ENCODE results near the gene METTL9.
"Not testable (repeated sequence)": the region's sequence is repeated elsewhere in the genome, so short reads cannot be mapped to it uniquely, and the experiment has no call there.

METTL9 gene

DNA sequence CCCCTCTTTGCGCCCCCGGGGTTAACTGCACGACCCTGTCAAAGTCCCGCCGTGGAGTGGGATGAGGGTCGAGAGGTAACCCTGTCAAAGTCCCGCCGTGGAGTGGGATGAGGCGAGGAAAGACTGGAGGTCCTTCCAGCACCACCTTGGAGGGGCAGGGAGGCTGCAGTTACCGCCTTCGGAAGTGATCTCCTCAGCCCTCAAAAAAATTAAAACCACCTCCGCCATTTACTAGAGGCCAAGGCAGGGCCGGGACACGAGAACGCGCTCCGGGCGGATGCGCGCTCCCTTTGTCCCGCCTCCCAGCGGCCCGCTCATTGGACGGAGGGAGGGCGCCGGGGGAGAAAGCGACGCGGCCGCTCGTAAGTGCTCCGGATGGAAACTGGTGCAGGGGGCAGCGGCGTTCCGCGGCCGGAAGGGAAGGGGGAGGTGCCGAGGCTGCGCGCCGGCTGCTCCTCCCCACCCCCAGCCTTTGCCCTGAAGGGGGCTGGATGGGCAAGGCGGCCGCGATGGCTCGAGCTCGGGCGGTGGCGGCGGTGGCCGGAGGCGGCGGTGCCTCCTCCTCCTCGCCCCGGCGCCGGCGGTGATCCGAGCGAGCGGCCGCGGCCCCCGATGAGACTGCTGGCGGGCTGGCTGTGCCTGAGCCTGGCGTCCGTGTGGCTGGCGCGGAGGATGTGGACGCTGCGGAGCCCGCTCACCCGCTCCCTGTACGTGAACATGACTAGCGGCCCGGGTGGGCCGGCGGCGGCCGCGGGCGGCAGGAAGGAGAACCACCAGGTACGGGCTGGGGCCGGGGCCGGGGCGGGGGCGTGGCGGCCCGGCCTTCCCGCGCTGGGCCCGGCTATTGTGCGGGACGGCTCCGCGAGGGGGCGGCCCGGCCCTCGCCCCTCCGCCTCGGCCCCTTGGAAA lies at the start of gene METTL9:
Gene METTL9 (plus strand): TSS at position 456 of the 909 bp plus-strand sequence. CDS start 157 bp downstream, at position 613.
- peak; percentile 71 for DNase-seq (ENCODE audit: low read depth)

- not testable (repeated sequence) for DNase-seq (ENCODE audit: low read depth)
Measured at GRCh38 chr16:21549975-21550374, 49.4 kb upstream of the METTL9 start.

DNA sequence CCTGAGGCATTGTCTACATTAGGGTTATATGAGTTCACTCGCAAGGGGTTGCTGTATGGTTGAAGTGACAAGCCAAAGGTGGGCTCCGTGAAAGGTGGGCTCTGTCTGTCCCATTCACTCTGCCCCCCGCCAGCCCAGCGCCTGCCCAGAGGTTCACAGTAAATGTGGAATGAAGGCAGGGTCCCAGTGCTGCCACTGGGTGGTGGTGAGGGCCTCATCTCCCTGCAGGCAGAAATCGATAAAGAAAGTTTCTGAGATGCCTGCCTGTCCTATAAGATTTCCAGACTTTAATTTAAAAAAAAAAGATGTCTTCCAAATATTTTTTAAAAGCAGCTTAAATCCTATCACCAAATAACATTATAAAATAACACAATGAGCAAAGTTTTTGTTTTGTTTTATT lies 48.9 kb upstream of the METTL9 start:
- DNase-seq (ENCODE audit: low read depth) = not testable (repeated sequence)

DNA sequence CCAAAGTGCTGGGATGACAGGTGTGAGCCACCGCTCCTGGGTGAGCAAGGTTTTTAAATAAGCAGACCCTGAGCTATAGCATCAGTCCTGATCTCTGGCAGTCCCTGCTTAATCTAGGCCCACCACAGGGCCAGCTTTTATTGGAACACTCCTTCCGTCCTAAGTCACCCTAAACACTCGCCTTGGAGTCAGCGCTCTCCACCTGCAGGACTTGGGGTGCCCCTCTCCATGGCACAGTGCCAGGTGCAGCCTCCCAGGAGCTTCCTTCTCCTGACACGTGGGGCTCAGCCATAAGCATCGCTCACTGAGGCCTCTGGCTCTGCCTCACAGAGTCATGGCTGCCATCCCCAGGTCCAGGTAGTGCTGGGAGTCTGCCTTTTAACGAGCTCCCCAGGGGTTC lies 48.3 kb upstream of the METTL9 start:
- not testable (repeated sequence) for DNase-seq (ENCODE audit: low read depth)

- not testable (repeated sequence) for DNase-seq (ENCODE audit: low read depth)
Measured at GRCh38 chr16:21551600-21551999, 47.8 kb upstream of the METTL9 start.

DNA sequence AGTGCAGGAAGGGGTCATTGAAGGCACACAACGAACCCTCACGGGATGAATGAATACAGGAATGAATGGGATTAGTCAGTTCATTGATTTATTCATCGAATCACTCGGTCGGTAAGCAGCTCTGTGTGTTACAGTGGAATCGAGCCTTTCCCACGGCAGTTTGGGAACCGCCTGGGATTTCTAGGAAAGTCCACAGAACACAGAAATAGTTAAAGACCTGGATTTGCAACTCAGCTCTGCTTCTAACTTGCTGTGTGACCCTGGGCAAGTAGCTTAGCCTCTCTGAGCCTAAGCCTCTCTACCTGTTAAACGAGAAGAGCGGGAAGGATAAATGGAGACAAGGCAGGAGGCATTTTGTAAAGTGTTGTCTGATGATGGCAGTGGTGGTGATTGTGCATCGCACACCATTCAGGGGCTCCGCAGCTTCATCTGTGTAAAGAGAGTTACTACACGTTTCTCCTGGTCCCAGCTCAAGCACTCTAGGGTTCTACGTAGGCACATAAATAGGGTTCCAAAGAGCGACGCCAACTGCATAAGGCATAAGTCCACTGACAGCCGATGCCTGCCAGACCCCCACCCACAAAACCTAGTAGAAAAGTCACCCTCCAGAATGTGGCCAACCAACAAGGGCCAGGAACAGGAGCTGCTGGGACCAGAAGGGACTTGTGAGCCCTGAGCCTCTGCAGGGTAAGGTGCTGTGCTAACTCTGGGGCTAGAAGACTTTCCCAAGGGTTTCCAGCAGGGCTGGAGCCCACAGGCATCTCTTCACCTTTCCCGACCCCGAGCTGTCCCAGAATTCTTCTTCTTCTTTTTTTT lies 45.7 kb upstream of the METTL9 start:
- DNase-seq (ENCODE audit: low read depth) = not testable (repeated sequence)

GRCh38 chr16:21554795-21555585 lies 44.4 kb upstream of the METTL9 start:
- DNase-seq (ENCODE audit: low read depth) = peak; percentile 33

DNA sequence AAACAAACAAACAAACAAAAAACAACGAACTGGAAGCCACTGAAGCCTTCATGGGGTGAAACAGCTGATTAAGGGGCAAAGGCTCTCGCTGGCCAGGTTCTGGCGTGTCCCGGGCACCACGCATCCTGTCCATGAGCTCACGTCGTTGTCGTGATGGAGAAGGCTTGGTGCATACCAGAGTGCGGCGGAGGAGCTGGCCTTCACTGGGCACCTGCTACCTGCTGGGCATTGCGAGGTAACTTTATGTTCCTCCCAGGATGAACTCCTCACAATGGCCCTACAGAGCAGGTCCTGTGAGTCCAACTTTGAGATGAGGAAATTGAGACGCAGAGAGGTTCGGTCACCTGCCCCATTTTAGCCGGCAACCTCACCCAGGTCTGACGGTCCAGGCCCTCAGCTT lies 43.8 kb upstream of the METTL9 start:
- not testable (repeated sequence) for DNase-seq (ENCODE audit: low read depth)

DNA sequence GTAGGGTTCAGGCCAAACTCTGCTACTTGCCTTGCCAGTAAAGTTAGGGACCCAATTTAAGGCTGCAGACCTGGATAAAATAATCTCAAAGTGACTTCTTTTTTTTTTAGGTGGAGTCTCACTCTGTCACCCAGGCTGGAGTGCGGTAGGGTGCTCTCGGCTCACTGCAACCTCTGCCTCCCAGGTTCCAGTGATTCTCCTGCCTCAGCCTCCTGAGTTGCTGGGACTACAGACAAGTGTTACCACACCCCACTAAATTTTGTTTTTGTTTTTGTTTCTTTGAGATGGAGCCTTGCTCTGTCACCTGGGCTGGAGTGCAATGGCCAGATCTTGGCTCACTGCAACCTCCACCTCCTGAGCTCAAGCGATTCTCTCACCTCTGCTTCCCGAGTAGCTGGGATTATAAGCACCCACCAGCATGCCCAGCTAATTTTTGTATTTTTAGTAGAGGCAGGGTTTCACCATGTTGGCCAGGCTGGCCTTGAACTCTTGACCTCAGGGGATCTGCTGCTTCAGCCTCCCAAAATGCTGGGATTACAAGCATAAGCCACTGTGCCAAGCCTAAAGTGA lies 43.3 kb upstream of the METTL9 start:
- not testable (repeated sequence) for DNase-seq (ENCODE audit: low read depth)

GRCh38 chr16:21556651-21557241 lies 42.6 kb upstream of the METTL9 start:
- not testable (repeated sequence) for DNase-seq (ENCODE audit: low read depth)

DNA sequence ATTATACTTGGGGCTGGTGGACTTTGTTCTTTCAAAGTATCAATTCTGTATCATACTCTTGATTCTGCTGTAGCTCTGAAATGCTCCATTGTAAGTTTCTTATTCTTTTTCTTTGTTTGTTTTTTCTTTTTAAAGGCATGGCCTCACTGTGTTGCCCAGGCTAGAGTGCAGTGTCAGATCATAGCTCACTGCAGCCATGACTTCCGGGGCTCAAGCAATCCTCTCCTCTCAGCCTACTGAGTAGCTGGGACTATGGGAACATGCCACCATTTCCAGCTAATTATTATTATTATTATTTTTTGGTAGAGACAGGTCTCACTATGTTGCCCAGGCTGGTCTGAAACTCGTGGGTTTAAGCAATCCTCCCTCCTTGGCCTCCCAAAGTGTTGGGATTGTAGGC lies 38.9 kb upstream of the METTL9 start:
- no peak for DNase-seq (ENCODE audit: low read depth)

GRCh38 chr16:21563676-21564075 lies 35.7 kb upstream of the METTL9 start:
- no peak for DNase-seq (ENCODE audit: low read depth)

- not testable (repeated sequence) for DNase-seq (ENCODE audit: low read depth)
Measured at GRCh38 chr16:21564367-21564766, 35.0 kb upstream of the METTL9 start.

DNA sequence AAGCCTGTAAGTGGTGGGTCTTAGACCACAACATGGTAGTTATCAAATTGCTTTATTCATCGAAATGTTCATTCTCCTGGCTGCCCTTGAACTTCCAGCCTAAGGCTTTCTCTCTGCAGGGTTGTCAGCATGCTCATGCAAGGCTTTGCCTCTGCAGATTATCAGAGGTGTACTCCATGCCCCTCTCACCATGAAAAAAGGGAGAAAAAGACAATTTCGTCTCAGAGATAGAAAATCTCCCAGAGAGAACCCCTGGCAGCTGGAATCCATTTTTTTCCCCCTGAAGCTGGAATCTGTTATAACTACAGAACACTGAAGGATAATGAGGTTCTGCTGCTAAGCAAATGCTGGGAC lies 33.9 kb upstream of the METTL9 start:
- no peak for DNase-seq (ENCODE audit: low read depth)

DNA sequence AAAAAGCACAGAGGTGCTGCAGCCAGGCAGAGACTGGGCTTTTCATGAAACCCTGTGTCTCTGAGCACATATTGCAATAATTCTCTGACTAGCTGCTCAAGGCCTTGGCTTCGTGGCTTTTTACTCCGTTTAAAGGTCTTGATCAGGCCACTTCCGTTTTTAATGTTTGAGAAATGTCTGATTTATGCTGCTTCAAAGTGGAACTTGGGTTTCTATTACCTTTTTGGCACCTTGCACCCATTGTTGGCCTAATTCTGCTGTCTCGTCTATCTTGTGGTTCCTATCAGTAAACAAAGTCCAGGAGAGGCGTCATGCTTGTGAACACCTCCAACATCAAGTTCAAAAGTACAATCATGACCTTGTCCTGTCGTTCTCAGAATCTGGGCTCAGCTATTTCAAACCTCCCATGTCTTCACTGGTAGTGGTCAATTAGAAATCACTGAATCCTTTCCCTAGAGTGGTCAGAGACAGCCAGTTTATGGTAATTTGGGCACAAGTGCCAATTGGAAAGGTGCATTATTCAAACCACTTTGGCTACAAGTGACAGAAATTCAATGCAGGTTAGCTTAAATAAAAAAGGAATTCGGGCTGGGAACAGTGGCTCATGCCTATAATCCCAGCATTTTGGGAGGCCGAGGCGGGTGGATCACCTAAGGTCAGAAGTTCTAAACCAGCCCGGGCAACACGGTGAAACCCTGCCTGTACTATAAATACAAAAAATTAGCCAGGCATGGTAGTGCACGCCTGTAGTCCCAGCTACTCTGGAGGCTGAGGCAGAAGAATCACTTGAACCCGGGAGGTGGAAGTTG lies 33.3 kb upstream of the METTL9 start:
- no peak for DNase-seq (ENCODE audit: low read depth)

DNA sequence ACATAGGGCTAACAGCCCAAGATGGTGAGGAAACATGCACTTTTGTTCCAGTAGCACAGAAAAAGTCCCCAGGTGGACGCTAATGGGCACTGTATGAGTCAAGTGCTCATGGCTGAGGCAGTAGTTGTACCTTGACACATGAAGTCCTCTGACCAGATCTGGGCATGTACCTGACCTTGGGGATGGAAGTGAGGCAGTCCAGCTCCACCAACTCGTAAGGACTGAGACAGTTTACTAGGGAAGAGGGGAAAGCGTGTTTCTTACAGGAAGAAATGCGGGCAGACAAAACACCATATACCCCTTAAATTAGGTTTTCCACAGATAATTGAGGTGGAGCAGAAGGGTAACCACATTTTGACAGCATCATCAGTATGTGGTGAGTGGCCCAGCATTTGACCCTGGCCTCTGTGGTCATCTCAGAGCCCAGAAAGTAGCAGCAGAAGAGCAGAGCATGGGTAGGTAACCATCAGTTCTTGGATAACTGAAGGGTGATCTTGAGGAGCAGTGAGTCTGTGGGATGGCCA lies 32.4 kb upstream of the METTL9 start:
- no peak for DNase-seq (ENCODE audit: low read depth)

DNA sequence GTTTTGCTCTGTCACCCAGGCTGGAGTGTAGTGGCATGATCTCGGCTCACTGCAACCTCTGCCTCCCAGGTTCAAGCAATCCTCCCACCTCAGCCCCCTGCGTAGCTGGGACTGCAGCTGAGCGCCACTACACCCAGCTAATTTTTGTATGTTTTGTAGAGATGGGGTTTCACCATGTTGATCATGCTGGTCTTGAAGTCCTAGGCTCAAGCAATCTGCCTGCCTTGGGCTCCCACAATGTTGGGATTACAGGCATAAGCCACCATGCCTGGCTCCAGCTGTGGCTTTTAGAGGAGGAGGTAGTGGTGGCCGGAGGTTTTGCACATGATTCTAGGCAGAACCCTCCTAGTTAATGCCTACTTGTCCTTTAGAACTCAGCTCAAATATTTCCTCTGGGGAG lies 31.9 kb upstream of the METTL9 start:
- not testable (repeated sequence) for DNase-seq (ENCODE audit: low read depth)

GRCh38 chr16:21568502-21569189 lies 30.7 kb upstream of the METTL9 start:
- DNase-seq (ENCODE audit: low read depth) = no peak

GRCh38 chr16:21570676-21571017 lies 28.7 kb upstream of the METTL9 start:
- DNase-seq (ENCODE audit: low read depth) = no peak

GRCh38 chr16:21573506-21573905 lies 25.9 kb upstream of the METTL9 start:
- DNase-seq (ENCODE audit: low read depth) = not testable (repeated sequence)

Measured in HS-27A (cell line).